Ishikawa (cell line): ENCODE measurements around the gene TPM1.

Source experiments
- EP300 ChIP-seq: IDR thresholded peaks from 2 replicates; pipeline ENCODE4 v1.6.1; 2012; ENCODE audit warnings: borderline replicate concordance
- TAF1 ChIP-seq: IDR thresholded peaks from 2 replicates; pipeline ENCODE4 v1.6.1; 2012; ENCODE audit warnings: low read depth, mild to moderate bottlenecking
- TF ChIP-seq, protein P1 (sequence below): IDR thresholded peaks from 2 replicates; pipeline ENCODE4 v1.6.1; 2012

- TF ChIP-seq, protein P1, sequence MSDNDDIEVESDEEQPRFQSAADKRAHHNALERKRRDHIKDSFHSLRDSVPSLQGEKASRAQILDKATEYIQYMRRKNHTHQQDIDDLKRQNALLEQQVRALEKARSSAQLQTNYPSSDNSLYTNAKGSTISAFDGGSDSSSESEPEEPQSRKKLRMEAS = no peak
- TF ChIP-seq TAF1 (no peak), EP300 (no peak)
These were observed 49.3 kb downstream of the TPM1 start for GRCh38 chr15:63091679-63092446.
